HG02943 (cell line): ENCODE results near the gene VPS11.

Source experiments
- ATAC-seq: cut with Tn5 transposase; IDR thresholded peaks from one replicate; pipeline ENCODE4 v1.9.1; 2021; ENCODE audit warnings: mild to moderate bottlenecking, low read depth, moderate library complexity; ENCODE audit not compliant: unreplicated experiment

VPS11 gene

DNA sequence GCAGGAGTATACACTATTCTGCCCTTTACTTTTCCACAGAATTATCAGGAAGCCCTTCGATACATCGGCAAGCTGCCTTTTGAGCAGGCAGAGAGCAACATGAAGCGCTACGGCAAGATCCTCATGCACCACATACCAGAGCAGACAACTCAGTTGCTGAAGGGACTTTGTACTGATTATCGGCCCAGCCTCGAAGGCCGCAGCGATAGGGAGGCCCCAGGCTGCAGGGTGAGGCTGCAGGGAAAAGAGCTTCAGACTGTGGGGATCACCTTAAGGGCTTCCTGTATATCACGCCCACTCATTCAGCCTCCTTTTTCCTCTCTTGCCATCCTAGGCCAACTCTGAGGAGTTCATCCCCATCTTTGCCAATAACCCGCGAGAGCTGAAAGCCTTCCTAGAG, 10.2 kb downstream of the VPS11 start:
- no peak for ATAC-seq

GRCh38 chr11:119078675-119079420, 11.2 kb downstream of the VPS11 start:
- no peak for ATAC-seq

GRCh38 chr11:119081682-119082260, 14.2 kb downstream of the VPS11 start:
- no peak for ATAC-seq

GRCh38 chr11:119084663-119085436, 17.2 kb downstream of the VPS11 start, which contains the start of gene HMBS:
HMBS (plus strand) TSS chr11:119084881; CDS start chr11:119085034, 153 bp downstream.
- peak; percentile 83 for ATAC-seq

DNA sequence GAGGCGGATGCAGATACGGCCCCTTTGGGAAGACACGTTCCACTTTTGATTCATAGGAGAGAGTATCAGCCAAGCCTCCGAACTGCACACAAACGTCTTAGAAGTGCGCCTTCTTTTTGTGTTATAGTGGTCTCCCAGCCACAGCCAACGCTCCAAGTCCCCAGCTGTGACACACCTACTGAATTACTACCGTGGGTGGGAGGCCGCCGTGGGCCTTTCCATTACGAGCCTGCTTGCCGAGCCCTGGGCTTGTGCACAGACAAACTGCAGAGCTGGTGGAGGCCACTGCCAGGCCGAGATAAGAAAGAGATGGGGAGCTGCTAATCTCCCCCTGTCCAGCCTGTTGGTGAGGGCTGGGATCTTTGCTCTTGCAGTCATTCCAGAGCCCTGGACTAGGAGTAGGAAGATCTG, 17.8 kb downstream of the VPS11 start:
- peak; percentile 8 for ATAC-seq

- no peak for ATAC-seq
These were observed 19.5 kb downstream of the VPS11 start for GRCh38 chr11:119087123-119087522.

DNA sequence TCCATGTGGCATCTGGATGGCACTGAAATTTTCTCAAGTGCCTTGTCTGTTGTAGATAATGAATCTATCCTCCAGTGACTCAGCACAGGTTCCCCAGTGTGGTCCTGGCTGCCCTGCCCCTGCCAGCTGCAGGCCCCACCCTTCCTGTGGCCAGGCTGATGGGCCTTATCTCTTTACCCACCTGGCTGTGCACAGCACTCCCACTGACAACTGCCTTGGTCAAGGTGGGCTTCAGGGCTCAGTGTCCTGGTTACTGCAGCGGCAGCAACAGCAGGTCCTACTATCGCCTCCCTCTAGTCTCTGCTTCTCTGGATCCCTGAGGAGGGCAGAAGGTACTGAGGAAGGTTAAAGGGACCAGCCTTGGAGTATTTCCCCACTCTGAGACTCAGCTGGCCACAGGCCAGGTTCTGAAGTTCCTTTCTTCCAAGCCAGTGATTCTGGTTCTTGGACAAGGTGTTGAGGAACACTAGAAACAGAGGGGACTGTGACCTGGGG, 20.2 kb downstream of the VPS11 start:
- no peak for ATAC-seq

GRCh38 chr11:119088406-119088805, 20.8 kb downstream of the VPS11 start:
- ATAC-seq: no peak

DNA sequence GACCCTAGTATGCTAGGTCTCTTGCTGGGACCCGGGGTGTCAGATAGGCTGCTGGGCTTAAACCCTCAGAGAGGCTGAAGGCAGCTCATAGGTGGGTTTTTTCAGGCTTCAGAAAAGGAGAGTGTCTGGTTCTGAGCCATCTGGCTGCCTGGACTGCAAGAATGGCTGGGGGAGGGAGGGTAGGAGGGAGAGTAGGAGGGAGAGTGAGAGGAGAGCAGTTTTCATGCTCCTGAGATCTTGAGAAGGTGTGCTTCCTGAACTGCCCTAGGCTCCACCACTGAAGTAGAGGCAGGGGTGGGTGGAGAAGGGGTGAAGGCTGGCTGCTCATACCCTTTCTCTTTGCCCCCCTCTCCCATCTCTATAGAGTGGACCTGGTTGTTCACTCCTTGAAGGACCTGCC, 21.7 kb downstream of the VPS11 start:
- ATAC-seq: no peak

DNA sequence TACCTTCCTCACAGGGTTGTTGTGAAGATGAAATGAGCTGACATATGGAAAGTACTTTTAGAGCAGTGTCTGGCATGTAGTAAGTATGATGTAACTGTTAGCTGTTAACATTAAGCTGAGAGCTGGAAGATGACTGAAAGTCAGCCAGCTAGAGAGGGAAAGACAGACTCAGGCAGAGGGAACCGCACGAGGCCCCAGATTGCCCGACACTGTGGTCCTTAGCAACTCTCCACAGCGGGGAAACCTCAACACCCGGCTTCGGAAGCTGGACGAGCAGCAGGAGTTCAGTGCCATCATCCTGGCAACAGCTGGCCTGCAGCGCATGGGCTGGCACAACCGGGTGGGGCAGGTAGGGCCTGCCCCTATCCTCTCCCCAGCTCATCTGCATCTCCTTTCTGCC, 23.6 kb downstream of the VPS11 start:
- no peak for ATAC-seq

DNA sequence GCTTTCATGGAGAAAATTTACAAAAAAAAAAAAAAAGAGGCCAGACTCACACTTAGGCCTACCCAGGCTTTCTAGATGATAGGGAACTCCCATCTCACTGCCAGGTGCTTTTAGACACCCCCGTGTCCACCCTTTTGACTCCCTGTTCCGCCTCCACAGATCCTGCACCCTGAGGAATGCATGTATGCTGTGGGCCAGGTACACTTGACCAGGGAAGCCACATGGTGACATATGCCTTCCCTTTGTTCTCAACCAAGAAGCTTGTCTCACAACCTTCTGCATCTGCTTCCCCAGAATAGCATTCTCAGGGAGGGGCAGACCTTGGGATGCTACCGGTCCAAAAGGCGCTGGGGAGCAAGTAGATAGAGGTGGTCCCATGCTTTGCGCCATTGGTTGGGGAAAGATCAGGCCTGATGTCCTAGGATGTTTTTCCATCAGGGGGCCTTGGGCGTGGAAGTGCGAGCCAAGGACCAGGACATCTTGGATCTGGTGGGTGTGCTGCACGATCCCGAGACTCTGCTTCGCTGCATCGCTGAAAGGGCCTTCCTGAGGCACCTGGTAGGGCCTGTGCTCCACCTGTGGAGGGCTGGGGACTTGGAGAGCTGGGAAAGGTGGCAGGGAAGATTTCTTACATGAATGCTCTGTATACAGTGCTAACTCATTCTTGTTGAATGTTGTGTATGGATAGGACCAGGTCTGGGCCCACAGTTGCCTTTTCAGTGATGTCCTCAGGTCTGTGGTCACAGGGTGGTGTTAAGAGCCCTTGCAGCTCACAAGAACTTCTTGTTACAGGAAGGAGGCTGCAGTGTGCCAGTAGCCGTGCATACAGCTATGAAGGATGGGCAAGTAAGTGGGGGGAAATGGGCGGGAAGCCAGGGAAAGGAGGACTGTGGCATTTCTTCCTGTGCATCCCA, 24.6 kb downstream of the VPS11 start:
- ATAC-seq: no peak

DNA sequence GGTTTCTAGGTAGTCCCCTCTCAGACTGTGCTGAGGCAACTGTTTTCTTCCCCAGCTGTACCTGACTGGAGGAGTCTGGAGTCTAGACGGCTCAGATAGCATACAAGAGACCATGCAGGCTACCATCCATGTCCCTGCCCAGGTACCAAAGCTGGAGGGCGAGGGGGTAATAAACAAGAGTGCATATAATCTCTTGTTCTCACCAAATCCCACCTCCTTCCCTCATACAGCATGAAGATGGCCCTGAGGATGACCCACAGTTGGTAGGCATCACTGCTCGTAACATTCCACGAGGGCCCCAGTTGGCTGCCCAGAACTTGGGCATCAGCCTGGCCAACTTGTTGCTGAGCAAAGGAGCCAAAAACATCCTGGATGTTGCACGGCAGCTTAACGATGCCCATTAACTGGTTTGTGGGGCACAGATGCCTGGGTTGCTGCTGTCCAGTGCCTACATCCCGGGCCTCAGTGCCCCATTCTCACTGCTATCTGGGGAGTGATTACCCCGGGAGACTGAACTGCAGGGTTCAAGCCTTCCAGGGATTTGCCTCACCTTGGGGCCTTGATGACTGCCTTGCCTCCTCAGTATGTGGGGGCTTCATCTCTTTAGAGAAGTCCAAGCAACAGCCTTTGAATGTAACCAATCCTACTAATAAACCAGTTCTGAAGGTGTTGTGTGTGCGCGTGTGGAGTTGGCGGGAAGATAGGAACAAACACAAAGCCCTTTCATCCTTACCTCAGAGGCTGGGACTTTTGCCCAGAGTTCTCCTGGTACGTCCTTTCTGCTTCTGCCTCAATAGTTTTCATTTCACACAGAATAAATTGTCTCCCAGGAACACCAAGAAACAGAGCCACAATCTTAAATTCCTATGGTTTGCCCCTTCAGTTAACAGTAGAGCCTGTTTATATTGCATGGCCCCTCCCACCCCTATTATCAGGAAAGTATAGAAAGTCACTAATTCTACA, 25.5 kb downstream of the VPS11 start:
- ATAC-seq: no peak

- no peak for ATAC-seq
These were observed 26.6 kb downstream of the VPS11 start for GRCh38 chr11:119093942-119094815.

DNA sequence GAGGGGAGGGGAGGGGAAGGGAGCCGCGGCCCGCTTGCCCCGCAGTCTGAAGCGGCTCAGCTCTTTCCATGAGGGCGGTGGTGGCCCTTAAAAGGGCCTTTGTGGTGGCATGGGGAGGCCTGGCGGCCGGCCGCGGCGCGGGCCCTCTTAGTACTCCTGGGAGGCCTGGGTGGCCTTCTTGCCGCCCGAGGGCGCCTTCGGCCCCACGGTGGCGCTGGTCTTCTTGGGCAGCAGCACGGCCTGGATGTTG, 27.1 kb downstream of the VPS11 start:
- peak; percentile 24 for ATAC-seq

DNA sequence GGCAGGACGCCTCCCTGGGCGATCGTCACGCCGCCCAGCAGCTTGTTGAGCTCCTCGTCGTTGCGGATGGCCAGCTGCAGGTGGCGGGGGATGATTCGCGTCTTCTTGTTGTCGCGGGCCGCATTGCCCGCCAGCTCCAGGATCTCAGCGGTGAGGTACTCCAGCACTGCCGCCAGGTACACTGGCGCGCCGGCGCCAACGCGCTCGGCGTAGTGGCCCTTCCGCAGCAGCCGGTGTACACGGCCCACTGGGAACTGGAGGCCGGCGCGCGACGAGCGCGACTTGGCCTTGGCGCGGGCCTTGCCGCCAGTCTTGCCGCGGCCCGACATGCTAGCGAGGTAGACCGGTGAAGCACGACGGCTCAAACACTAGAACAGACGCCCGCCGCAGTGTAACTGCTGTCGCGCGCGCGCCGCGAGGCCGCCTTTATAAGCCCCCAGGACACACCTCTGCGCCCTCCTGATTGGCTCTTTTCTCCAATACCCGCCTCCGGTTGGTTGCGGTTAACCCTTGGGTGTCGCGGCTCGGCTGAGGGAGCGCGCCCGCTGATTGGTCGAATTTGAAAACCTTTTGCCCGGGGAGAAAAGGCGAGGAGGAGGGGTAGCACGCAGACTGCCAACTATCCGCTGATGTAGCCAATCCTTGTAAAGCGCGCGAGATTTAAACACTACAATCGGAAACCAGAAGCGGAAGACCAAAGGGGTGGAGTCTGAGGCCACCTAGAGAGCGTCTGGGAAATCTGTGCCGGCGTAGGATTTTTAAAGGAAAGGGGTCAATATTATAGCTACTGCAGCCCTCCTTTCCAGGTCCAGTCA, 27.7 kb downstream of the VPS11 start:
- peak; percentile 86 for ATAC-seq

DNA sequence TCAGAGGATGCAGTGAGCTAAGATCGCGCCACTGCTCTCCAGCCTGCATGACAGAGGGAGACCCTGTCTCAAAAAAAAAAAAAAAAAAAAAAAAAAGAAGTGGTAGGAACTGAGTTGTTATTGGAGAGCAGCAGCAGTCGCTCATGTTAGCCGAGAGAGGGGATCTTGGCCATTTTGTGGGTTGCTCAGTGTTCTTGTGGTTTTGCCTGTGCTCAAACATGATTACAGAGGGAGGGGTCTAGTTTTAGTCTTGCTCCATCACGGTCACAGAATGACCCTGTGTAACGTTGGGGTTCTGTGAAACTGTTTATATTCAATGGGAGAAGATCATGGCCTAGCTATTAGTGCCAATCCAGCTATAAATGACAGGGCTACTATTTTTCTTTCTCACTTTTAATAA, 32.1 kb downstream of the VPS11 start:
- no peak for ATAC-seq

GRCh38 chr11:119100246-119100970, 32.8 kb downstream of the VPS11 start:
- ATAC-seq: no peak
